H1 (cell line): ENCODE results near the gene SMARCC1. TPM values are rescaled to one million over a fixed set of nuclear protein-coding genes. Genes with fewer than 3 reads are reported as not detected.

Experiments
- CTCF ChIA-PET: fragments of 300-600 bp; sonication (Branson Sonifier 250); formaldehyde crosslinking; loops from one replicate; lab custom pipeline; 2021; ENCODE audit not compliant: partially characterized antibody; lab: Charles Lee
- POLR2A ChIA-PET: fragments of 300-600 bp; sonication (Branson Sonifier 250); formaldehyde crosslinking; loops from one replicate; lab custom pipeline; 2021; ENCODE audit warnings: inconsistent platforms; ENCODE audit not compliant: partially characterized antibody; lab: Charles Lee
- DNase-seq, 2 experiments: peaks; one replicate each; pipeline versions ENCODE4 v3.0.0 to v3.0.0-alpha.2; 2010 to 2022; ENCODE audit warnings: low spot score in 2 of 2, low read depth in 1 of 2, mixed read lengths in 1 of 2
- FAIRE-seq: peaks from 2 replicates; lab custom pipeline; 2011; peaks lifted over from hg19 to GRCh38; lab: Jason Lieb, UNC
- H2AFZ ChIP-seq: 2 replicates; pipeline ENCODE4 v1.8.1; 2012; ENCODE audit warnings: low read length, inconsistent platforms
- H2AK5ac ChIP-seq: 2 replicates; pipeline ENCODE4 v1.6.1; 2013; ENCODE audit warnings: low read depth, low read length
- H2BK120ac ChIP-seq: replicated peaks from 2 replicates; pipeline ENCODE3; 2013; ENCODE audit warnings: low read depth, low read length, inconsistent platforms
- H2BK12ac ChIP-seq: 2 replicates; pipeline ENCODE4 v1.6.1; 2013; ENCODE audit warnings: low read depth, low read length
- H2BK15ac ChIP-seq: 2 replicates; pipeline ENCODE4 v1.6.1; 2013; ENCODE audit warnings: low read length
- H2BK20ac ChIP-seq: 2 replicates; pipeline ENCODE4 v1.6.1; 2013; ENCODE audit warnings: low read length
- H2BK5ac ChIP-seq: 2 replicates; pipeline ENCODE4 v1.6.1; 2013; ENCODE audit warnings: low read depth, low read length
- H3K14ac ChIP-seq: 2 replicates; pipeline ENCODE4 v1.6.1; 2013; ENCODE audit warnings: inconsistent platforms; ENCODE audit not compliant: insufficient read length
- H3K18ac ChIP-seq: 2 replicates; pipeline ENCODE4 v1.6.1; 2013; ENCODE audit warnings: low read length; ENCODE audit errors: extremely low read depth
- H3K23ac ChIP-seq: 2 replicates; pipeline ENCODE4 v1.6.1; 2013; ENCODE audit warnings: inconsistent platforms; ENCODE audit not compliant: insufficient read length
- H3K23me2 ChIP-seq: 2 replicates; pipeline ENCODE4 v1.6.1; 2013; ENCODE audit warnings: low read depth, low read length
- H3K27ac ChIP-seq: 2 replicates; pipeline ENCODE4 v1.6.1; 2011; ENCODE audit warnings: low read depth, low read length, inconsistent platforms
- H3K27me3 ChIP-seq, 4 experiments: replicated peaks in 1 of 4; 1 replicate in 1 of 4; 2 replicates in 3 of 4; pipeline versions ENCODE4 v1.6.1 to v1.8.1; 2011 to 2013; ENCODE audit warnings: low read length in 3 of 4, mild to moderate bottlenecking in 3 of 4, inconsistent platforms in 2 of 4, mixed read lengths in 2 of 4, moderate library complexity in 1 of 4; ENCODE audit not compliant: control insufficient read depth in 3 of 4, insufficient read depth in 3 of 4; ENCODE audit errors: extremely low read depth in 1 of 4
- H3K36me3 ChIP-seq, 4 experiments: 2 replicates each; pipeline versions ENCODE4 v1.6.1 to v1.8.1; 2011 to 2013; ENCODE audit warnings: mild to moderate bottlenecking in 4 of 4, low read length in 3 of 4, moderate library complexity in 2 of 4, control low read depth in 1 of 4, inconsistent platforms in 1 of 4; ENCODE audit not compliant: insufficient read depth in 4 of 4, control insufficient read depth in 2 of 4
- H3K4ac ChIP-seq: replicated peaks from 2 replicates; pipeline ENCODE3; 2013; ENCODE audit warnings: low read length, low read depth, mixed read lengths, inconsistent platforms; ENCODE audit not compliant: insufficient read length
- H3K4me1 ChIP-seq, 4 experiments: replicated peaks in 1 of 4; 1 replicate in 1 of 4; 2 replicates in 3 of 4; pipeline versions ENCODE4 v1.6.1 to v1.8.1; 2011 to 2013; ENCODE audit warnings: low read length in 3 of 4, inconsistent platforms in 2 of 4, mixed read lengths in 1 of 4; ENCODE audit not compliant: insufficient read depth in 4 of 4, control insufficient read depth in 3 of 4
- H3K4me2 ChIP-seq, 2 experiments: 2 replicates each; pipeline versions ENCODE4 v1.6.1 to v1.8.1; 2011 to 2013; ENCODE audit warnings: low read depth in 2 of 2, low read length in 2 of 2, control low read depth in 1 of 2, inconsistent platforms in 1 of 2, mild to moderate bottlenecking in 1 of 2; ENCODE audit not compliant: insufficient read depth in 1 of 2
- H3K4me3 ChIP-seq, 4 experiments: fragments of 200-600, 300-600 bp in 1 of 4; sonication (generic), shearing (Covaris generic), sonication (Bioruptor Twin) in 1 of 4; 2 replicates each; pipeline versions ENCODE4 v1.5.1 to v1.8.1; 2011 to 2016; ENCODE audit warnings: low read length in 4 of 4, low read depth in 3 of 4, control low read depth in 2 of 4, inconsistent platforms in 2 of 4, mild to moderate bottlenecking in 2 of 4, mixed read lengths in 1 of 4, moderate library complexity in 1 of 4; ENCODE audit not compliant: insufficient read depth in 2 of 4; ENCODE audit errors: extremely low read depth in 1 of 4
- H3K56ac ChIP-seq: replicated peaks from 2 replicates; pipeline ENCODE3; 2013; ENCODE audit warnings: low read depth, mild to moderate bottlenecking, mixed read lengths, low read length, inconsistent platforms; ENCODE audit not compliant: insufficient read length
- H3K79me1 ChIP-seq: 2 replicates; pipeline ENCODE4 v1.6.1; 2013; ENCODE audit warnings: low read depth, low read length, control low read depth
- H3K79me2 ChIP-seq, 2 experiments: 2 replicates each; pipeline versions ENCODE4 v1.6.1 to v1.8.1; 2012 to 2013; ENCODE audit warnings: low read length in 2 of 2, mild to moderate bottlenecking in 2 of 2, inconsistent platforms in 1 of 2; ENCODE audit not compliant: insufficient read depth in 2 of 2, control insufficient read depth in 1 of 2
- H3K9ac ChIP-seq, 4 experiments: replicated peaks in 1 of 4; 1 replicate in 1 of 4; 2 replicates in 3 of 4; pipeline versions ENCODE4 v1.6.1 to v1.8.1; 2011 to 2013; ENCODE audit warnings: low read depth in 3 of 4, low read length in 3 of 4, control low read depth in 2 of 4, mild to moderate bottlenecking in 2 of 4, moderate library complexity in 2 of 4, inconsistent platforms in 1 of 4; ENCODE audit errors: extremely low read depth in 1 of 4
- H3K9me3 ChIP-seq, 2 experiments: 2 replicates each; pipeline versions ENCODE4 v1.6.1 to v1.8.1; 2012 to 2013; ENCODE audit warnings: mild to moderate bottlenecking in 2 of 2, moderate library complexity in 2 of 2, control low read depth in 1 of 2, inconsistent platforms in 1 of 2, low read depth in 1 of 2, low read length in 1 of 2, mixed read lengths in 1 of 2; ENCODE audit not compliant: insufficient read depth in 2 of 2
- H4K20me1 ChIP-seq, 2 experiments: replicated peaks in 1 of 2; 2 replicates each; pipeline versions ENCODE3 to v1.8.1; 2011 to 2013; ENCODE audit warnings: inconsistent platforms in 2 of 2, low read length in 2 of 2, mild to moderate bottlenecking in 1 of 2; ENCODE audit not compliant: insufficient read depth in 2 of 2, control insufficient read depth in 1 of 2
- H4K5ac ChIP-seq: 2 replicates; pipeline ENCODE4 v1.6.1; 2013; ENCODE audit warnings: low read length, low read depth, mixed read lengths, inconsistent platforms; ENCODE audit not compliant: insufficient read length
- H4K8ac ChIP-seq: 2 replicates; pipeline ENCODE4 v1.8.0; 2013; ENCODE audit warnings: mild to moderate bottlenecking, moderate library complexity, low read length, inconsistent platforms; ENCODE audit not compliant: insufficient read depth; ENCODE audit errors: extremely low read depth
- H4K91ac ChIP-seq: replicated peaks from 2 replicates; pipeline ENCODE3; 2013; ENCODE audit warnings: low read length, mixed read lengths, inconsistent platforms; ENCODE audit not compliant: insufficient read length
- FOSL1 ChIP-seq: IDR thresholded peaks from 2 replicates; pipeline ENCODE4 v1.6.1; 2011; ENCODE audit warnings: mild to moderate bottlenecking, low read depth, low read length, moderate library complexity; ENCODE audit not compliant: insufficient read depth
- KDM1A ChIP-seq: fragments of 200-600, 300-600 bp; sonication (generic); IDR thresholded peaks from 2 replicates; pipeline ENCODE4 v1.7.1; 2016; ENCODE audit warnings: mild to moderate bottlenecking, low read length, borderline replicate concordance
- WGBS, 2 experiments: shearing (Covaris generic) in 1 of 2; methylation state at CpG; one replicate each; pipeline versions ENCODE4 v1.1.6 to v1.1.7; 2013 to 2015; ENCODE audit warnings: low lambda C conversion rate in 2 of 2, mixed read lengths in 2 of 2, inconsistent platforms in 1 of 2, low coverage in 1 of 2, missing lambda C conversion rate in 1 of 2; ENCODE audit not compliant: insufficient replicate concordance in 2 of 2, insufficient coverage in 1 of 2, insufficient read length in 1 of 2; ENCODE audit errors: extremely low coverage in 1 of 2, missing lambda C conversion rate in 1 of 2; 5-methylcytosine and 5-hydroxymethylcytosine counted together
- polyA plus RNA-seq, 7 experiments: library from polyadenylated mRNA; depleted of rRNA in 3 of 7; stranded (reverse) in 5 of 7; unstranded in 2 of 7; fragments of >200 nt in 5 of 7; fragments of 200-250 nt in 2 of 7; gene quantifications; 1 replicate in 5 of 7; 2 replicates in 1 of 7; 4 replicates in 1 of 7; pipeline versions ENCODE4 v1.2.1 to v1.2.3, GENCODE V29; 2011 to 2013; ENCODE audit warnings: missing spikeins in 2 of 7, mixed read lengths in 2 of 7
- total RNA-seq: library from RNA; stranded (reverse); fragmentation: NEBNext Ultra II Directional; extraction: Animal tissue kit (Norgen Biotek cat#: 25700); gene quantifications from 2 replicates; pipeline ENCODE4 v1.2.1, GENCODE V29; 2021

SMARCC1 gene
- total and polyA plus RNA-seq, 2 of the 8 experiments (the other 6 are each of a cell fraction or from before 2014, with no cell fraction given): 64.1 to 335 TPM

DNA sequence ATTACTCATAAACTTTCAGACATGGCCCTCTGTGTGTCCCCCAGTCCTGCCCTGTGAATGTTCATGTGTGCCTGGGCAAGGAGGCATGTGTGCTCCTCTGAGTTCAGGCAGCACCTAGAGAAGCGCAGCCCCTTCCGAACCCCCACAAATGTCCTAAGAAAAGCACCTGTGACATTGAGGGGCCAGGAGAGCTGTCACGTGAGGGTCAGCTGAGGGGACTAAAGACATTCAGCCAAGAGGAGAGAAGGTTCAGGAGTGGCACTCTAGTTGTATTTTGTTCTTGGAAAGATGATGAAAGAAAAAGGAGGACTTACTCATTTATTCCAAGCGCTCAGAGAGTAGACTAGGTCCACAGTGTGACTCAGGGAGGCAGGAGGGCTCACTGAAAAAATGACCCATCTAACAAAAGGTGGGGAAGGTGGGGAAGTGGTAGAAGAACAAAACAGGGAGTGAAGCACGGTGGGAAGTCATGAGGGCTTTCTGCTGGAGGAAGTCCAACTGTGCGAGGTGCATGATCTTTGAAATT lies 240.0 kb downstream of the SMARCC1 start:
- Histone ChIP-seq H3K4me3 (no peak overlapping the region), H3K9me3 (no peaks in the 10 kb centered on the region), H4K5ac (no peak overlapping the region), H4K20me1 (no peaks in the 10 kb centered on the region), H3K79me2 (no peaks in the 10 kb centered on the region), H3K23ac (no peak overlapping the region), H3K14ac (no peak overlapping the region), H2BK15ac (no peak overlapping the region), H3K4ac (no peak overlapping the region), H3K27ac (no peak overlapping the region), H4K91ac (no peak overlapping the region), H3K27me3 (no peaks in the 10 kb centered on the region; a peak in 1 of 7 replicates), H3K18ac (no peak overlapping the region), H3K23me2 (no peaks in the 10 kb centered on the region), H3K36me3 (no peaks in the 10 kb centered on the region), H4K8ac (no peak overlapping the region), H3K56ac (no peak overlapping the region), H3K4me1 (no peaks in the 10 kb centered on the region; a peak in 1 of 7 replicates), H3K9ac (no peak overlapping the region), H2AFZ (no peak overlapping the region), H2BK120ac (no peak overlapping the region), H3K4me2 (no peak overlapping the region), H2BK5ac (no peak overlapping the region; the same call in 1 of the 2 replicates), H2BK12ac (no peak overlapping the region), H2BK20ac (no peak overlapping the region), H2AK5ac (no peak overlapping the region), H3K79me1 (no peaks in the 10 kb centered on the region)
- CTCF ChIA-PET: interaction anchor here (1.1 kb wide), 2 partner anchors 14 to 120 kb away, joined by 3 to 4 read pairs; no protein-coding TSS in a partner anchor
- FAIRE-seq (no peak), DNase-seq (no peak)
- WGBS, 2 experiments: 66% methylated on average over 6 of the region's 6 CpGs; no CpG with 5 or more reads in 1 of the 2 experiments
- POLR2A ChIA-PET: no interaction called here
- TF ChIP-seq KDM1A (no peak), FOSL1 (no peak)
